Dermis microvascular lymphatic vessel endothelial cell (primary cell): ENCODE measurements around the gene PEPD. TPM values are rescaled to one million over a fixed set of nuclear protein-coding genes. Genes with fewer than 3 reads are reported as not detected.
"Not testable (repeated sequence)": the region's sequence is repeated elsewhere in the genome, so short reads cannot be mapped to it uniquely, and the experiment has no call there.

ENCODE experiments used
- DNase-seq, 2 donors: peaks; one replicate each; pipeline versions ENCODE4 v3.0.0 to v3.0.0-alpha.2; 2010; ENCODE audit warnings: low read depth in 2 of 2
- total RNA-seq: library from RNA; depleted of rRNA; stranded (reverse); fragments of >200 nt; gene quantifications from 2 replicates; pipeline ENCODE4 v1.2.1, GENCODE V29; 2014

The PEPD gene
- total RNA-seq = 57.6 and 80.3 TPM in 2 replicates

GRCh38 chr19:33521480-33522370 is at the start of gene PEPD:
TSS of gene PEPD (minus strand) at chr19:33521791. CDS start at chr19:33521760, 31 bp downstream.
- peak; percentile 66 to 90 for DNase-seq

- DNase-seq = no peak
Measured at GRCh38 chr19:33569821-33570220, 48.2 kb upstream of the PEPD start.

GRCh38 chr19:33568706-33569105 is 47.1 kb upstream of the PEPD start:
- DNase-seq = no peak

GRCh38 chr19:33564836-33565338 is 43.3 kb upstream of the PEPD start:
- no peak for DNase-seq

- no peak for DNase-seq
Measured at GRCh38 chr19:33562636-33563035, 41.0 kb upstream of the PEPD start.

- DNase-seq = not testable (repeated sequence)
Measured at GRCh38 chr19:33561666-33562065, 40.1 kb upstream of the PEPD start.

GRCh38 chr19:33561261-33561660 is 39.7 kb upstream of the PEPD start:
- no peak for DNase-seq

GRCh38 chr19:33559996-33560395 is 38.4 kb upstream of the PEPD start:
- no peak for DNase-seq

GRCh38 chr19:33558856-33559255 is 37.3 kb upstream of the PEPD start:
- no peak for DNase-seq

GRCh38 chr19:33558151-33558550 is 36.6 kb upstream of the PEPD start:
- no peak for DNase-seq

GRCh38 chr19:33557720-33558119 is 36.1 kb upstream of the PEPD start:
- DNase-seq = no peak

GRCh38 chr19:33557196-33557595 is 35.6 kb upstream of the PEPD start:
- DNase-seq = no peak

GRCh38 chr19:33556261-33556660 is 34.7 kb upstream of the PEPD start:
- no peak for DNase-seq

GRCh38 chr19:33555726-33556125 is 34.1 kb upstream of the PEPD start:
- DNase-seq = not testable (repeated sequence)

GRCh38 chr19:33554821-33555220 is 33.2 kb upstream of the PEPD start:
- DNase-seq = no peak

GRCh38 chr19:33554391-33554790 is 32.8 kb upstream of the PEPD start:
- no peak for DNase-seq

GRCh38 chr19:33553530-33554310 is 32.1 kb upstream of the PEPD start:
- DNase-seq = no peak

GRCh38 chr19:33552928-33553279 is 31.3 kb upstream of the PEPD start:
- no peak for DNase-seq

- no peak for DNase-seq
Measured at GRCh38 chr19:33552191-33552927, 30.8 kb upstream of the PEPD start.

- DNase-seq = no peak
Measured at GRCh38 chr19:33551676-33552075, 30.1 kb upstream of the PEPD start.

GRCh38 chr19:33550768-33551167 is 29.2 kb upstream of the PEPD start:
- DNase-seq = no peak

GRCh38 chr19:33547676-33548075 is 26.1 kb upstream of the PEPD start:
- no peak for DNase-seq
